GM18498 (cell line): Measurements from ENCODE around the gene SLC35A2.

ENCODE experiments used
- ATAC-seq: cut with Tn5 transposase; IDR thresholded peaks from one replicate; pipeline ENCODE4 v1.9.1; 2021; ENCODE audit warnings: mild to moderate bottlenecking, moderate library complexity; ENCODE audit not compliant: unreplicated experiment

Gene SLC35A2

GRCh38 chrX:48911412-48912182 lies at the start of gene SLC35A2:
TSS of gene SLC35A2 (minus strand) at chrX:48911646. CDS start at chrX:48911636, 10 bp downstream.
- ATAC-seq, result peak; percentile 79

DNA sequence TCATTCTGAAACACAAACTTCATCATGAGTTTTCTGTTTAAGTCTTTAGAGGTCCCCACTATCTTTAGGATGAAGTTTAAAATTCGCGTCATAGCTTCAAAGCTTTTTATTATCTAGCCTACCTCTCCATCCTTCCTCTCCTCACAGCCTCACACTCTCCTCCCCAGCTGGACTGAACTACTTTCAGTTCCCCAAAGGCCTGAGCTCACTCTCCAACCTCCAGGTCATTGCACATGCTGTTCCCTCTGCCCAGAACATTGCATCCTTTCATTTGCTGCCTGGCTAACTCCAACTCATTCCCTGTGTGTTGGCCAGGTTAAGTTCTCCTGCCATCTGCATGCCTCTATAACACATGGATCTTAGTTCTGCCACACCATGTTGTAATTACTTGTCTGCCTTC lies 48.8 kb upstream of the SLC35A2 start:
- no peak for ATAC-seq

DNA sequence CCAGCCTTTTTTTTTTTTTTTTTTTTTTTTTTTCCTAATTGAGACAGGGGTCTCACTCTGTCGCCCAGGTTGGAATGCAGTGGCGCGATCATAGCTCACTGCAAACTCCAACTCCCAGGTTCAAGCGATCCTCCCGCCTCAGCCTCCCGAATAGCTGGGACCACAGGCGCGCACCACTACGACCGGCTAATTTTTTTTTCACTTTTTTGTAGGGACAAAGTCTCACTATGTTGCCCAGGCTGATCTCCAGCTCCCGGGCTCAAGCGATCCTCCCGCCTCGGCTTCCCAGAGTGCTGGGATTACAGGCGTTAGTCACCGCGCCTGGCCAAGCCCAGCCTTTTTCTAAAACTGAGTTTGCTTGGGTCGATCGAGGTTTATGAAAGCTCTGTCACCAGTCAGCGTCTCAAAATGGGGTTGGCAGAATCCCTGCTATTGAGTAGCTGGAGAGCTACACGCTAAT lies 47.2 kb upstream of the SLC35A2 start:
- no peak for ATAC-seq

- ATAC-seq, result peak; percentile 88
Measured at GRCh38 chrX:48957827-48958634, 46.6 kb upstream of the SLC35A2 start.

GRCh38 chrX:48957477-48957826 lies 46.0 kb upstream of the SLC35A2 start, which contains the start of gene OTUD5:
TSS of gene OTUD5 (minus strand) at chrX:48957607. CDS start at chrX:48957570, 37 bp downstream.
- ATAC-seq, result peak; percentile 39

DNA sequence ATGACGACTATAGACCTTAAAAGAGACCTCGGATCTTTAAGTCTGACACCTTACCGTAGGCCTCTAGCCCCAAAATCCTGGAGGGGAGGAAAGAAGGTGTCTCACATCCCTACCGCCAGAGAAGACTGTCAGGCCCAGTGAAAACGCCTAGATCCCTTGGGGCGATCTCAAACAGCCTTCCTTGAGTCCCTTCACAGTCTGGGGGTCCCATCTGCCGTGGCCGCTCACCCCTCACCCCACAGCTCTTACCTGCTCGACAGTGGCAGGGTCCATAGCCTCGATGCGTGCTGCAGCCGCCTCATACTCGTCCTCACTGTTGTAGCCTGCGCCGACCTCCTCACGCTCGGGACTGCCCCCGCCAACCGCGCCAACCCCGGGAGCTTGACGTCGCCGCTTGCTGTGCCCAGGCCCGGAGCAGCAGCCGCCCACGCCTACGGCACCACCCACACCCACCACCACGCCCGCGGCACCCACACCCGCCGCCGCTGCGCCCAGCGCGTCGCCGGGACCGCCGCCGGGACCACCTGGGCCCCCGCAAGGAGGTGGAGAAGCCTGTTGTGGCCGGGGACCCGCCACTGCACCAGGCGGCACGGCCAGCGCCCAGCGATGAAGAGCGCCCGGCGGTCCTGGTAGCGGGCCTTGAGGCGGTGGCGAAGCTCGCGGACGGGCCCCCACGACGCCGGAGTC lies 45.4 kb upstream of the SLC35A2 start:
- peak; percentile 2 for ATAC-seq

- no peak for ATAC-seq
Measured at GRCh38 chrX:48948589-48948988, 37.1 kb upstream of the SLC35A2 start.

GRCh38 chrX:48945517-48946348 lies 34.3 kb upstream of the SLC35A2 start:
- ATAC-seq, result no peak

DNA sequence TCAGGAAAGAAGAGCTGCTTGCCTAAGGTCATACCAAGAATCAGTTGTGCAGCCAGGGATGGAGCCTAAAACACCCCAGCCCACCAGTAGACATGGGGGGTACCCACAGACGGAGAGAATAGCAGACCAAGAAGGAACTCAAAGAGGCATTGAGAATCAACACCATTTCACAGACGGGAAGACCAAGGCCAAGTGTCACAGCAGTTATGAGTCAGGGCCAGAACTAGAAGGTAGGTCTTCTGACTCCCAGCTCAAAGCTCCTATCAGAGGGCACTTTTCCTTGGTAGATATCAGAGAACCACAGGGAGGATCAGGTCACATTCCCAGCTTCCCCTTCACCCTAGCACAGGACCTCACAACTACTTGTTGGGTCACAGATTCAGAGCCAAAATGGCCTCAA lies 31.4 kb upstream of the SLC35A2 start:
- ATAC-seq, result no peak

DNA sequence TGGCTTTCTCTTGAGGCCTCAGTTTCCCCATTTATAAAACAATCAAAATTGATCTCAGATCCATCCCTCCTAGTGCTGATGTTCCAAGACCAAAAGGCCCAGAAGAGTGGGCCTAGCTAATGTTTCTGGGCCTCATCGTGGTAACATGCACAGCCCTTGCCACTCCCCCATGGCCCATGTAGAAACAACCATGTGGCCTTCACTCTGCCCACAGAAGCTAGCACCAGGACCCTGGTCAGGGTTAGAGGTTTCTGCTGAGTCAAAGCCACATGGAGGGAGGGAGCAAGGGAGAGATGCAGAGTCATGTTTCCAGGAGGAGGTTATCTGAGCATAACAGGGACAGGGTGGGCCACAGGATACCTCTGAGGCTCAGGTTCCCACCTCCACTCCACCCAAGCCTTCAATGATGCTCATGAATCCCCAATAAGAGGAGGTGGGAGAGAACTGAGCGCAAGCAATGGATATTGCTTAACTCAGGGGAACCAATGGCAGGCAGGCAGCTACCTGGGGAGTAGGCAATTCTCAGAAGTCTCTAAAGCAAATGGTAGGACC lies 29.0 kb upstream of the SLC35A2 start:
- ATAC-seq, result no peak

DNA sequence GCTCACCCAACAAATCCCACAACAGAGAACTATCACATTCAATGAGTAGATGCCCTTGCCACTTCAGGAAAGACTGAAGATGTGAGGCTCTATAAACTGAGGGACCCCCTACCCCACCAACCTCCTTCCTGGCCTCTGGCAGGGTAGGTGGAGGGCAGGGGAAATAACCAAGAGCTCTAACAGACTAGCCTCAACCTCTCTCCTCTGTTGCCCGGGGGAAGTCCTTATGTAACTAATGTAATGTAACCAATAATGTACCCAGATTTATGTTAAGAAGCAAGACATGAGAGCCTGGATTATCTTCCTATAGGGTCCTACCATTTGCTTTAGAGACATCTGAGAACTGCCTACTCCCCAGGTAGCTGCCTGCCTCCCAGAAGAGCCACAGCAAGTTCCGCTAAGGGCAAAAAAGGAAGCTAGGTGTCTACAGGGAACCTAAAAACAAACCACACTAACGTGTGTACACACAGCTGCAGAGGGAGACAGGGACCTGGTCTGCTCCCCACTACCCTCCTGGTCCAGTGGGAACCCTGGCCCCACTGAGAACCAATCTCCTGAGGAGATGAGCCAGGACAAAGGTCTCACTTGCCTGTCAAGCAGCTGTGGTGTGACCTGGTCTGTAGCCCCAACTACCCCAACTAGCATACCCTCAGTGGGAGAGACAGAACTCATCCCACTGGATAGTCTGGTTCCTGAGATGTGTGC lies 28.2 kb upstream of the SLC35A2 start:
- ATAC-seq, result peak; percentile 27

DNA sequence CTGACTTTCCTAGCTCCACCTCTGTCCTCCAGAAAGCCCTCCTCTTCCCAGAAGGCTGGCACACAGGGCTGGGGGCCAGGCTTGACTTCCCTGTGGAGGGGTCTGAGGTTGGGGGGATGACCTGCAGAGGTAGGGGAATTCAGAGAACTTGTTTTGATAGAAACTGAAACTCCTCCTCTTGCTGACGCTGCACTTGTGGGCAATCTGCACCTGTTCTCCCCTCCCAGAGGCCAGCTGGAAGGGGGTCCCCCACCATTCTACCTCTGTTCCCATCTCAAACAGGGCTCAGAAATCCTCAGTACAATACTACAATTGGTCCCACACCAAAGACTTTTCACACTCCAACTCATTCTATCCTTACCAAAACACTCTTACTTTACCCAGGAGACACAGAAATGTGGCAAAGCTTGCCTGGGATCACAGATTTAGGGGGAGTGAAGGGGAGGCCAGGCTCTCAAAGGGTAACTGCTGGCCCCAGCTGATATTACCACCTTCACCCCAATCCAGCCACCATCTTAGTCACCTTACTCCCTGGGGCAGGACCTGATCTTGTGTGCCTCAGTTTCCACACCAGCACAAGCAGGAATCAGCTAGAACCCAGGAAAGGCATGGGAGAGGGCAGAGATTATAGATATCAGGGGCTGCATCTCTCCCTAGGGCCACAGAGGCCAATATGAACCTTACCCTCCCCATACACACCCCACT lies 27.4 kb upstream of the SLC35A2 start:
- peak; percentile 53 for ATAC-seq

GRCh38 chrX:48937054-48937907 lies 25.8 kb upstream of the SLC35A2 start:
- peak; percentile 63 for ATAC-seq

- ATAC-seq, result no peak
Measured at GRCh38 chrX:48936429-48937053, 25.1 kb upstream of the SLC35A2 start.

DNA sequence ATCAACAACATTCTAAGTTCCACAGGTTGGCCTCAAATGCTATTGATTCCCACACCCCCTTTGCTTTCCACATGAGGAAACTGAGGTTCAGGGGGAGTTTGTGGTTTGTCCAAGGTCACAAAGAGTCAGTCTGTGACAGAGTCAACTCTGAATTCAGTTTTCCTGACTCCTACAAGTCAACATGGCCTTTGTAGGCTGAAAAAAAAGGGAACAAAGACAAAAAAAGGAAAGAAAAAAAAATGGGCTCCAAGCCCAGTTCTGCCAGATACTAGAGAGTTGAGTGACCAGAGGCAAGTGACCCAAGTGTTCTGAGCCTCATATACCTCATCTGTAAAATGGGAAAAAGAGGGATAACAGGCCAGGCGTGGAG lies 23.8 kb upstream of the SLC35A2 start:
- no peak for ATAC-seq

DNA sequence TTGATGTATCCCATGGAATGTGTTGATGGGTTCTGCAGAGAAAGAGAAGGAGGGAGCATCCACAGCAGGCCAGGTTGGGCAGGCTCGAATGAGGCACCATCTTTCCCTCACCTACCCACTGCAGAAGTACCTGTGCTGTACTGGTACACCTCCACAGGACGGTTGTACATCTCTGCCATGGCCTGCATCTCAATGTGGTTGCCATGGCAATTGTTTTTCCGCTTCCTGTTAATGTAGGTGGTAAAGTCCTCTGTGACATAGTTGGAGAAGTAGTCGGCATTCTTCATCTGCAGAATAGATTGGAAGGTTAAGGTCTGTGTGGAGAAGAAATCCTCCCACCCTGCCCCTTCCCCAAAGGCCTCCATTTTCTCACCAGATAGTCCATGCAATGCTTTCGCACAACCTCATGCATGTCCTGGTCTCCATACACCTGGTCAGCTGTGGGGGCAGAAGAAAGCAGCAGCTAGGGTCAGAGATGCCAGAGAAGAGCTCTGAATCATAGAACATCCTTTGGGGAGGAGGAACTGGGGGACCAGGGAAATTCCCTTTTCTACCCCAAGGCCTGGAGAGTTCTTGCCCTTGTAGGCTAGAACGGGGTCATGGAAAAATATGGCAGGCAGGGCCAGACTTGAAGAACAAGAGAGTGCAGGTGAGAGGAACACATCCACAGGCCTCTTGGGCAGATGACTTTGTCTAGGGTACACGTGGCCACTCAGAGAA lies 23.3 kb upstream of the SLC35A2 start:
- no peak for ATAC-seq

- no peak for ATAC-seq
Measured at GRCh38 chrX:48933757-48934156, 22.3 kb upstream of the SLC35A2 start.
